GM04503 (cell line): ENCODE results near the gene GRHL3.

Source experiments
- DNase-seq: peaks from one replicate; pipeline ENCODE4 v3.0.0-alpha.2; 2012; ENCODE audit warnings: low read depth

The GRHL3 gene

GRCh38 chr1:24403806-24404205 is 84.6 kb downstream of the GRHL3 start:
- DNase-seq = no peak
